Testis (tissue), 2 donors: ENCODE results near the gene SPRYD3.

Experiments
- POLR2A ChIP-seq: fragments of 450-650 bp; IDR thresholded peaks from one replicate; pipeline ENCODE4 v1.6.1; 2017; ENCODE audit warnings: antibody characterized with exemption, mild to moderate bottlenecking, moderate library complexity
- TF ChIP-seq, protein P1 (sequence below), 3 experiments: fragments of 450-650 bp in 2 of 3; fragments of 200-600 bp in 1 of 3; sonication (generic) in 1 of 3; IDR thresholded peaks; one replicate each; pipeline ENCODE4 v1.5.1; 2016 to 2019; ENCODE audit warnings: antibody characterized with exemption in 3 of 3, mild to moderate bottlenecking in 2 of 3, moderate library complexity in 1 of 3

DNA sequence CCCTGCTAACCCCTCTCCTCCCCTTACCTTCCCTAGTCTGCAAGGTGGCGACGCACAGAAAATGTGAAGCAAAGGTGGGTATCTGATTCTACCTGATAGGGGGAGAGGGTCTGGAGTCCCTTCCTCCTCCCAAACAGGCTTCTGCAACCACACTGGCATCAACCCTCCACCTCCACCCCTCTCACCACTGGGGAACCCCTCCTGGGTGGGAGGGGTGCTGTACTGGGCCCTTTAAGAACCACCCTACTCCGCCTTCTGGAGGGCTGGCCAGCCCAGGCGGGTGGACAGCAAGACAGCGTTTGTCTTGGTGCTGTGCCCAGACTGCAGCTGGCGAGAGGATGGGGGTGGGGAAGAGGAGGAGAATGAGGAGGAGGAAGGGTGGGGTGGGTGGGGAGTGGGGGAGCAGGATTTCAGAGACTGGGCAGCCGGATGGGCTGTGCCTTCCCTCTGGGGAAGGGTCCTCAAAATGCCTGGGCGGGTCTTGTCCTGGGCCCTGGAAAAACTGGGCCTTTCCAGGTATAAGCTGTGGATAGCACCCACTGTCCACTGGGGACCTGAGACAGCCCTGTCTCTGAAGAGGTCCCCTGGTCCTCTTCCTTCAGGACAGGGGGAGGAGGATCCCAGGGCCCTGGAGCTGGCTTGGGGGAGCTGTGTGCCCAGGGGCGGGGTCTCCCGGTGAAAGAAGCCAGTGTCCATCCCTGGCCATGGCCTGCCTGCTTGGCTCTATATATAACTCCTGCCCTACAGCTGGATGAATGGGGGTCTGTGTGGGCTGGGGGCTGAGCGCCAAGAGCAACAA lies 26.6 kb downstream of the SPRYD3 start:
- TF ChIP-seq, protein P1, sequence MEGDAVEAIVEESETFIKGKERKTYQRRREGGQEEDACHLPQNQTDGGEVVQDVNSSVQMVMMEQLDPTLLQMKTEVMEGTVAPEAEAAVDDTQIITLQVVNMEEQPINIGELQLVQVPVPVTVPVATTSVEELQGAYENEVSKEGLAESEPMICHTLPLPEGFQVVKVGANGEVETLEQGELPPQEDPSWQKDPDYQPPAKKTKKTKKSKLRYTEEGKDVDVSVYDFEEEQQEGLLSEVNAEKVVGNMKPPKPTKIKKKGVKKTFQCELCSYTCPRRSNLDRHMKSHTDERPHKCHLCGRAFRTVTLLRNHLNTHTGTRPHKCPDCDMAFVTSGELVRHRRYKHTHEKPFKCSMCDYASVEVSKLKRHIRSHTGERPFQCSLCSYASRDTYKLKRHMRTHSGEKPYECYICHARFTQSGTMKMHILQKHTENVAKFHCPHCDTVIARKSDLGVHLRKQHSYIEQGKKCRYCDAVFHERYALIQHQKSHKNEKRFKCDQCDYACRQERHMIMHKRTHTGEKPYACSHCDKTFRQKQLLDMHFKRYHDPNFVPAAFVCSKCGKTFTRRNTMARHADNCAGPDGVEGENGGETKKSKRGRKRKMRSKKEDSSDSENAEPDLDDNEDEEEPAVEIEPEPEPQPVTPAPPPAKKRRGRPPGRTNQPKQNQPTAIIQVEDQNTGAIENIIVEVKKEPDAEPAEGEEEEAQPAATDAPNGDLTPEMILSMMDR (IDR thresholded peaks at IDR 0.05), result no peak
- TF ChIP-seq POLR2A, result no peak
